GM23338 (cell line): Measurements from ENCODE around the gene CCDC68.

Experiments
- EZH2 ChIP-seq: fragments of 200-600 bp; sonication (generic); IDR thresholded peaks from one replicate; pipeline ENCODE4 v1.8.0; 2017; ENCODE audit warnings: antibody characterized with exemption, mild to moderate bottlenecking, low read depth; ENCODE audit not compliant: unreplicated experiment
- EZH2phosphoT487 ChIP-seq: fragments of 200-600 bp; sonication (generic); IDR thresholded peaks from one replicate; pipeline ENCODE4 v1.8.1; 2018; ENCODE audit warnings: antibody characterized with exemption; ENCODE audit not compliant: unreplicated experiment
- POLR2AphosphoS5 ChIP-seq: IDR thresholded peaks from 2 replicates; pipeline ENCODE4 v1.6.1; 2016; ENCODE audit warnings: antibody characterized with exemption, low read depth
- ZNF331 ChIP-seq: fragments of 250-450 bp; sonication (Bioruptor Pico); IDR thresholded peaks from 2 replicates; pipeline ENCODE4 v1.5.0; 2020; ENCODE audit warnings: low read depth, mild to moderate bottlenecking, moderate library complexity
- TF ChIP-seq, protein P1 (sequence below), 2 experiments: fragments of 200-600 bp in 1 of 2; sonication (generic) in 1 of 2; conservative IDR thresholded peaks; 2 replicates each; pipeline versions ENCODE4 v1.5.1 to v1.6.1; 2016 to 2017; ENCODE audit warnings: antibody characterized with exemption in 2 of 2, low read depth in 2 of 2, mild to moderate bottlenecking in 2 of 2, moderate library complexity in 1 of 2
- TF ChIP-seq, protein P2 (sequence below): IDR thresholded peaks from 2 replicates; pipeline ENCODE4 v1.6.1; 2016; ENCODE audit warnings: antibody characterized with exemption

DNA sequence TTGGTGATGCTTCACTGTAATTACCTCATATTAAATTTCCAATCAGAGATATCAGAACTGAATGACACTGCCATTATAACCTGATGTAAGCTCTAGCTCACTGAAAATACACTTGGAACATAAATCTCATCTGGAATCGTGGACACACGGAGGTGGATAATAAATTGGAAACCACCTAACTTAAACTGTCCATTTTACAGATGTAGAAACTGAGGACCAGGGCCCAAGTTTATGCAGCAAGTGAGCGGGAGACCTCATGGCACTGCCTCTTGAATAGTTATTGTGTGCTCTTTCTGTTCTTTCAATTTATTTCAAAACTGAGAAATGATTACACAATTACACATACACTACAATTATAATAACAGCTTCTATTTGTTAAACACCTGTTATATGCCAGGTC, 20.8 kb downstream of the CCDC68 start:
- no peak for TF ChIP-seq EZH2
- no peak for TF ChIP-seq EZH2phosphoT487
- TF ChIP-seq, protein P1, sequence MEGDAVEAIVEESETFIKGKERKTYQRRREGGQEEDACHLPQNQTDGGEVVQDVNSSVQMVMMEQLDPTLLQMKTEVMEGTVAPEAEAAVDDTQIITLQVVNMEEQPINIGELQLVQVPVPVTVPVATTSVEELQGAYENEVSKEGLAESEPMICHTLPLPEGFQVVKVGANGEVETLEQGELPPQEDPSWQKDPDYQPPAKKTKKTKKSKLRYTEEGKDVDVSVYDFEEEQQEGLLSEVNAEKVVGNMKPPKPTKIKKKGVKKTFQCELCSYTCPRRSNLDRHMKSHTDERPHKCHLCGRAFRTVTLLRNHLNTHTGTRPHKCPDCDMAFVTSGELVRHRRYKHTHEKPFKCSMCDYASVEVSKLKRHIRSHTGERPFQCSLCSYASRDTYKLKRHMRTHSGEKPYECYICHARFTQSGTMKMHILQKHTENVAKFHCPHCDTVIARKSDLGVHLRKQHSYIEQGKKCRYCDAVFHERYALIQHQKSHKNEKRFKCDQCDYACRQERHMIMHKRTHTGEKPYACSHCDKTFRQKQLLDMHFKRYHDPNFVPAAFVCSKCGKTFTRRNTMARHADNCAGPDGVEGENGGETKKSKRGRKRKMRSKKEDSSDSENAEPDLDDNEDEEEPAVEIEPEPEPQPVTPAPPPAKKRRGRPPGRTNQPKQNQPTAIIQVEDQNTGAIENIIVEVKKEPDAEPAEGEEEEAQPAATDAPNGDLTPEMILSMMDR (conservative IDR thresholded peaks at IDR 0.05; ENCODE audit: low read depth in 2 of 2) = no peak
- no peak for TF ChIP-seq POLR2AphosphoS5
- no peak for TF ChIP-seq ZNF331 (CRISPR knock-in tag)
- TF ChIP-seq, protein P2, sequence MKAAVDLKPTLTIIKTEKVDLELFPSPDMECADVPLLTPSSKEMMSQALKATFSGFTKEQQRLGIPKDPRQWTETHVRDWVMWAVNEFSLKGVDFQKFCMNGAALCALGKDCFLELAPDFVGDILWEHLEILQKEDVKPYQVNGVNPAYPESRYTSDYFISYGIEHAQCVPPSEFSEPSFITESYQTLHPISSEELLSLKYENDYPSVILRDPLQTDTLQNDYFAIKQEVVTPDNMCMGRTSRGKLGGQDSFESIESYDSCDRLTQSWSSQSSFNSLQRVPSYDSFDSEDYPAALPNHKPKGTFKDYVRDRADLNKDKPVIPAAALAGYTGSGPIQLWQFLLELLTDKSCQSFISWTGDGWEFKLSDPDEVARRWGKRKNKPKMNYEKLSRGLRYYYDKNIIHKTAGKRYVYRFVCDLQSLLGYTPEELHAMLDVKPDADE = no peak
